Non-pigmented ciliary epithelial cell (primary cell): Measurements from ENCODE around the gene DYNC1I1.
"Not testable (repeated sequence)": the region's sequence is repeated elsewhere in the genome, so short reads cannot be mapped to it uniquely, and the experiment has no call there.

Experiments used
- DNase-seq: peaks from one replicate; pipeline ENCODE4 v3.0.0-alpha.2; 2010; ENCODE audit warnings: low read depth

DYNC1I1 gene

DNA sequence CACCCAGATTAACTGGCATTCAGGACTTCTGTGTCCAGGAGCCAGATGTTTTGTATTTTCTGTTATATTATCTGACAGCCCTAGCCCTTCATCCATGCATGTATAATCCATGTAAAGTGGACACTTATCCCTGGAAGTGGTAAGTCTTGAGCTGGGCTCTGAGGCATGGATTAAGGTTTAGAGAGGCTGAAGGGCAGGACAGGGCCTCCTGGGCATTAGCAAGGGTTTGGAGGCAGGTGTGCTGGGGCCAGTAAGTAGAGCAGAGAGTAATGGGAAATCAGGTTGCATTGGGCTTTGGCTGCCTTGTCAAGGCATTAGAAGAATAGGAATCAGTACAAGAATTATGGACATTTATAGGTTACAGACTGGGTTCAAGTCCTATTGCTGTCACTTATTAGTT is 138.0 kb downstream of the DYNC1I1 start:
- DNase-seq: no peak

DNA sequence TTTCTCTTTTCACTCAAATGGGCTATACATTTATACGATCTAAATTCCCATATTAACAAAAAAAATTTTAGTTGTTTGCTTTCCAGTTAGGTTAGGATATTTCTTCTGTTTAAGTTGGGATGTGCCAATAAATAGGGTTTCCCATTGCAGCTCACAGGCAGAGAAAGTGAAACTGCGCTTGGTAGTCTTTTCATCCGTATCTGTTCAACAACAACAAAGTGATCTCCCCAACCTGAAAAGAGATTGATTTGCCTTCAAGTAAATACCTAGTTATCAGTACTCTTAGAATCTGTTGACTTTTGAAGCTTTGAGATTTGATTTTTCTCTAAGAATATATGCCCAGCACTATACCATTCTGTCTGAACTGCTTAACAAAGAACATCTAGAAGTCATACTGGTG is 143.4 kb downstream of the DYNC1I1 start:
- no peak for DNase-seq

DNA sequence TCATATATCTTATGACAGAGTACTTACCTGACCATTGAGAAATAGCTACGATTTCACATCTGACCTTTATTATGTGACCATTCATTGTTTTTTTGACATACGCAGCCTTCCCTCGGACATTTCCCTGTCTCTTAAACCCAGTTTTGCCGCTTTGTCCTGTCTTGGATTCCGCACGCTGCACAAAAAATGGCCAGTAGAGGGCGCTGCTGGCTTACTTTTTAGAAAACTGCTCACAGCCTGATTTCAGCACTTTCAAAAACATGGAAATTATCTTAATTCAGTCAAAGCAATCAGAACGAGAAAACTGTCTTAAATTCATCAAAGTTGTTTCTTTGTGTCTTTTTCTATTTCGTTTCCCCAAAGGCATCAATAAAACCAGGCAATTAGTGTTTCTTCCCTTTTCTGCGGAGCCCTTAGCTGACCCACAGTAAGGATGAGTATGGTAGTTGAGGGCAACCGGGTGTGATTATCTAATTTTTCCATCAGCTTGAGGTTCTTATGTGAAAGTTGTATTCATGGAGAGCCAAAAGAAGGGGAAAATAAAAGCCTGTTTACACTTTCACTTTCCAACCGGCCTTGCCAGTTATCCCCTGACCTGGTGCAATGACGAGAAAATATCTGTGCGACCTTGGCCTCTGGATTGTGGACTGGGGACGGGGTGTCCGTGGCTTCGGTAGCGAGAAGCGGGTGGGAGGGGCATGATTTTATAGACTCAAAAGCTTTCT is 144.4 kb downstream of the DYNC1I1 start:
- DNase-seq: peak; percentile 26

GRCh38 chr7:95917634-95918033 is 145.3 kb downstream of the DYNC1I1 start:
- DNase-seq: no peak

GRCh38 chr7:95919556-95919955 is 147.2 kb downstream of the DYNC1I1 start:
- no peak for DNase-seq

GRCh38 chr7:95921543-95921942 is 149.2 kb downstream of the DYNC1I1 start:
- no peak for DNase-seq

DNA sequence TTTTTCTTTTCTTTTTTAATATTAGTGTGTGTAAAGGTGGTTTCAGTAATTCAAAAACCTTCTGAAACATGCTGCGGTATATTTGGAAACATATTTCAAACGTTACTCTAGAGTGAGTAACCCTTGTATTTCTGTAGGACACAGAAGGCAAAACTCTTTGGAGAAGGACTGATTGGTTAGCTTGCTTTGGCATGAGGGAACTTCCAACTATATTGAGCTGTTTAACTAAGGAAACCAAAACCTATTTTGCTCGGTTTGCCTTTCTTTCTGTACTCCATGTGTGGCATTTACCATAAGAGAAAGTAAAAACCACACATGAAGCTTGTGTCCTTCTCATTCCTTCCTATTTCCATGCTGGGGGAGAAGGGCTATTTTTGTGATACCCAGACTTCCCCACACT is 149.8 kb downstream of the DYNC1I1 start:
- no peak for DNase-seq

DNA sequence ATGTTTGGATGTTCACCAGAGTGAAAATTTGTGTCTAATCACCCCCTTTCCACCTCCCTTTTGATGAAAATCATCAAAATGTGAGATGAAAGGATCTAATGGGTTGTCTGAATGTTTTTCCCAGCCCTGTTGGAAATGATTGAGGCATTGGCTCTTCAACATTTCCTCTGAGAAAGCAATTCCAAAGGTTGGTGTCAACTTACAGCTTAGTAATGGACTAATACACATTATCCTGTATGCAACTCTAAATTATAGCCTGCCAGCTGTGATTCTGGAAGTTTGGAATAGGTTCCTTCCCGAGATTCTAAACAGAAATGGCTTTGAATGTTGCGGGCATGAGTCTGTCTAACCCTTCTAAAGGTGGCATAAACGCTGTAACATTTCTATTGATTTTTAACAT is 152.9 kb downstream of the DYNC1I1 start:
- DNase-seq: no peak

DNA sequence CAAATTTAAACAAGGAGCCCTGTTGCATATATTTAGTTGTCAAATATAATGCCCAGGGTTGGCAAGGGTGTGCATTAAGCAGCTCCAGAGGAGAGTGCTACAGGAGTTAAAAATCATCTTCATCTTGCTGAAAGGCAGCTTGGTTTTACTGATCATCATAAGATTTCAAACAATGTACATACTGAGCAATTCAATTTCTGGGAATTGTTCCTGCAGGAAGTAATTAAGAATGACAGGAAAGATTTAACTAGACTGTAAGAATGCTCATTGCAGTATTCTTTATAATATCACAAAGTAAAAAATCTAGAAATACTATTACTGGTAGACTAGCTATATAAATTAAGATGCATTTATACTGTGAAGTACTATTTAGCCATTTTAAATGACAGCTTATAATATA is 153.6 kb downstream of the DYNC1I1 start:
- no peak for DNase-seq

DNA sequence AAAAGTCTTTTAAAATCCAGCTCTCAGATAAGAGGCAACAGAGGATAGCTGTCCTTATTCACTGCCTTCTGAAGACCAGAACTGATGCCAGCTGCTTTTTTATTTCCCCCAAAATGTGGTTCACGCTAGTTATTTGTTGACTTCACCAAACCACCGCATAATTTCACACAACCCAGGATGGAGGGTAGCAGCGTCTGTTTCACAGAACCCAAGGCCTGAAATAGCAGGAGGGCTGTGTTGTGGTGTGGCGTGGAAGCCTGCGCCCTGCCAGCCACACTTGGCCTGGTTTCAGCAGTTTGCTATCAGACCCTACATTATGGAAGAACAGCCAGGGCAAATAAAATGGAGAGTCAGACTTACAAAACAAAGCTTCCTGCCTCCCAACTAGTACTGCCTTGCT is 155.4 kb downstream of the DYNC1I1 start:
- no peak for DNase-seq

- DNase-seq: no peak
These were observed 157.4 kb downstream of the DYNC1I1 start for GRCh38 chr7:95929710-95930280.

DNA sequence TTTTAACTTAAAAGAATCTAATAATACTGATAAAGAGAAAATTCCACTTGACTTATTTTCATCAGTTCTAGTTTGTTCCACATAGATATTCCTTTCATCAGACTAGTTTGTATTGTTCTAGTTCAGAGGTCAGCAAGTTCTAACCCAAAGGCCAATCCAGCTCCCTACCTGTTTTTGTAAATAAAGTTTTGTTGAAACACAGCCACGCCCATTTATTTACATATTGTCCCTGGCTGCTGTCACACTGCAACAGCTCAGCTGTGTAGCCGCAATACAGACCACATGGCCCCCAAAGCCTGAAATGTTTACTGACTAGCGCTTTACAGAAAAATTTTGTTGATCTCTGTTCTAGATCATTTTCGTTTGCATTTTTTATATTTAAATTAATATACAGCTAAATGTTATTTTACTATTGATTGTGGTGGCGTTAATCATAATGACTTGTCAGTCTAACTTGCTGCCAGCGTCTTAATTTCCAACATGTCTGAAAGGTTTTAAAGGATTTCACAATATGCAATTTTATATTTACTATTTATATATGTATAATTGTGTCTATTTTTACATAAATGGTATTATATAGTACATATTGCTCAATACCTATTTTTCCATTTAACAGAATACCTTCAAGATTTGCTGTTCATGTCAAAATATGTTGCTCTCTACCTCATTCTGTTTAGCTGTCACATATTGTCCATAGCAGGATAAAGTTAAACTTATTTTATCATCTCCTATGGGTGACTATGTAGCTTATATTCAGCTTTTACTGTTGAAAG is 159.3 kb downstream of the DYNC1I1 start:
- no peak for DNase-seq

GRCh38 chr7:95933618-95934017 is 161.3 kb downstream of the DYNC1I1 start:
- no peak for DNase-seq

GRCh38 chr7:95944867-95945266 is 172.5 kb downstream of the DYNC1I1 start:
- not testable (repeated sequence) for DNase-seq

DNA sequence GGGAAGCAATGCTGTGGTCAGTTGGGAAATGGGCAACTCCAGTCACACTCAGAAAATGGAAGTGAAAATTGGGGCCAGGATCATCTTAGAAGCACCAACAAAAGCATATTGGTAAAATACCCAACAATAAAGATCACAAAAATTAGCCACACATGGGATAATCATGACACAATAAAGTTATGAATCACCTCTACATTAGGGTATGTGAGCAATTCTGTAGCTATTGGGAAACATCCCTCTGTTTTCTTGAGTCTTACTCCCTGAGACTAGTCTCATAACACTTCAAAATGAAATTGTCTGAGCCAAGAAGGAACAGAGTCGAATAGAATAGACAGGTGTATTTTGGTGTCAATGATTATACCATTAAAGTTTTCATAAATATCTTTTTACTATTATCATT is 178.3 kb downstream of the DYNC1I1 start:
- no peak for DNase-seq

- no peak for DNase-seq
These were observed 179.2 kb downstream of the DYNC1I1 start for GRCh38 chr7:95951531-95951930.

GRCh38 chr7:95951997-95952795 is 179.8 kb downstream of the DYNC1I1 start:
- no peak for DNase-seq

GRCh38 chr7:95952851-95953250 is 180.5 kb downstream of the DYNC1I1 start:
- DNase-seq: no peak

GRCh38 chr7:95955748-95956147 is 183.4 kb downstream of the DYNC1I1 start:
- no peak for DNase-seq

GRCh38 chr7:95957510-95957909 is 185.2 kb downstream of the DYNC1I1 start:
- DNase-seq: no peak

- no peak for DNase-seq
These were observed 188.4 kb downstream of the DYNC1I1 start for GRCh38 chr7:95960706-95961244.

GRCh38 chr7:95963446-95963990 is 191.2 kb downstream of the DYNC1I1 start:
- DNase-seq: no peak
